Activated CD4-positive, alpha-beta T cell treated with anti-CD3 and anti-CD28 coated beads, Interleukin-2, amount 50 U/mL, for 24 hours (primary cell): ENCODE measurements around the gene CARS1.

Experiments used
- DNase-seq, 2 donors: peaks; one replicate each; pipeline ENCODE4 v3.0.0-alpha.2; 2020; ENCODE audit warnings: low read depth in 1 of 2, low spot score in 1 of 2

CARS1 gene

DNA sequence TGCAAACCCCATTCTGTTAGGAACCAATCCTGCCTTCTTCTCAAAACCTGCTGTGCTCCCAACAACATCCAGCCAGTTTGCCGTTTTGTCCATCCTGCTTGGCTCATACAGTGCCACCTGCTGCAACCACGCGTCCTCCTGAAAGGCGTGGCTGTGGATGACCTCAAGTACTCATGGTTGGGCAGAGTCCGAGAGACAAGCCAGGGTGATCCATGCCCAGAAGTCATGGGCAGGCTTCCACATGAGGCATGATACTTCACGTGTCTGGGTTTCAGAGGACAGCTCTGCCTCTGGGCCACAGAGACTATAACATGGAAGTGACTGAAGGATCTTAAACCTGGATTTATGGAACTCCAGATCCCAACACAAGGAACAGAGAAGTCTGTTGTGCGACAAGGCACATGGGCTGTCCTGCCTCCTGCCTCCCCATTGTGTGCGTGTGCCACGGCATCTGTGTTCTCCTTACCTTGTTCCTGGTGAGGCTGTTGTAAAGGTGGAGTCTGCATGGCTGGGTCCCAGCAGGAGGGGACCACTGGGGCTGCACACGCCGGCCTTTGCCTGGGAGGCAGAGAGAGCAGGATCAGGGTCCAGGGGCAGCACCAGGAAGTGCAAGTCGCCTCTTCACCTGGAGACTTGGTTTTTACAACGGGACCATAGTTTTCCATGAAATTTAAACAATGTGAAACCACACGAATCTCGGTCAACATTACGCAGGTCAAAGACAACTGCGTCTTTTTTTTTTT is 15.4 kb downstream of the CARS1 start:
- DNase-seq = no peak

DNA sequence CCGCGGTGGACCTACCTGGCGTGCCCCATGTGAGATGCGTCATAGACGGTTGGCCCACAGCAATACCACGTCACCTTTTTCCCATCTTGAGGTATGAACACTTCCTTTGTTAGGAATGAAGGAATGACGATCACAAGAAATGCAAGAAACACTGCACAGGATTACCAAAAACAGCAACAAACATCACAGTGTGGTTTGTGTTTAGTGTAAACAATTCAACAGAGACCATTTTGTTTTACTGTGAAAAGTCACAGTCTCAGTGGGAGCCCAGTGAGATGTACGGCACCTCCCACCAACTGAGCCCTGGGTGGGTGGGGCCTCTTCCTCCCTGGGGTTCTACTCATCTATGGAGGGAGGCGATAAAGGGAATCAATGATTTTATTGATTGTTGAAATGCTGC is 16.3 kb downstream of the CARS1 start:
- DNase-seq = no peak

DNA sequence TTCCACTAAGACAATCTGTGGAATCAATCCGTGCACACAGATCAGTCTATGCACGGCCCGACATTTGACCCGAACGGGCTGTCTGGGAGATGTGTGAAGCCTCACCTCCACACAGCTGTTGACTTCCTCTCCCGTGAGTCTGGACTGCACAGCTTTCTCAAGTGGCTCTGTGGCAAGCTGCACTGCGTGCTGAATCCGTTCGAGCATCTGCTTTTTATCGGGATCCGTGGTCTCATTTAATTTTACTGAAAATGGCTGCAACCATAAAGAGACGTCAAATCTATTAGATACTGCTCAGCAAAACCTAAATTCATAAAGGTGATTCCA is 19.3 kb downstream of the CARS1 start:
- no peak for DNase-seq

DNA sequence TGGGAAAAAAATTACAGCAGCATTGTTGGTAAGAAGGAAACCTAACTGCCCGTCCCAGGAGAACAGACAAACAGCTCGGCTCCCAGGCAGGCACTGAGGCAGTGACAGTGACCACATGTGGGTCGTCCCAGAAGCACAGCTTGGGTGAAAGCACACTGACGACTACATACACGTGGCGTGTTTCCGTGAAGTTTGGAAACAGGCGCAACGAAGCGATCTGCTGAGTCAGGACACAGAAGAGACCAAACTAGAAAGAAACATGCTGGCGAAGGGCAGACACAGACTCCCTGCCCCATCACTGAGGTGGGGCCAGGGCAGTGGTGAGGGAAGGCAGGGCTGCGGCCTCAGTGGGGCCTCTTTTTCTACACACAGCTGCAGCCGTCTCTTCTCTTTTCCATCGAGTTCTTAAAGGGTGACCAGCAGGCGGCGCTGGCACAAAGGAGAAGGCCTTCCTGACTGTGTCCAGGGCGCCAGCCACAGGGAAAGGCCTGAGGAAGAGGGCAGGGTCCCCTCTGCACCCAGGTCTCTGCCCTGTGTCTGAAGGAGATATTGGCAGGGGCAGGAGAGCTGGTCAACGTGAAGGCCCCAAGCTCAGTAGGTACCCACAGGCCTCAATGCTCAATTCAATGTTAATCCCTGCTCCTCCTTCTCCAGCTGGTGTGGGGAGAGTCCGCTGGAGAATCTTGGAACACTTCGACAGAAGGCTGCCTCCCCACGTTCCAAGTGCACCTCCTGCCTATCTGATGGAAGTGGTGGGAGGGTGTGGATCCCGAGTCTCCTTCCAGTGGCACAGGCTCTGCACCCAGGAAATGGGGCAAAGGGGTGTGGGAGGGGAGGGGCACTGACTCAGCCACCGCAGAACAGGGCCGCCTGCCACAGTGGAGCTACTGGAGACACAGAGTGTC is 19.9 kb downstream of the CARS1 start:
- no peak for DNase-seq

DNA sequence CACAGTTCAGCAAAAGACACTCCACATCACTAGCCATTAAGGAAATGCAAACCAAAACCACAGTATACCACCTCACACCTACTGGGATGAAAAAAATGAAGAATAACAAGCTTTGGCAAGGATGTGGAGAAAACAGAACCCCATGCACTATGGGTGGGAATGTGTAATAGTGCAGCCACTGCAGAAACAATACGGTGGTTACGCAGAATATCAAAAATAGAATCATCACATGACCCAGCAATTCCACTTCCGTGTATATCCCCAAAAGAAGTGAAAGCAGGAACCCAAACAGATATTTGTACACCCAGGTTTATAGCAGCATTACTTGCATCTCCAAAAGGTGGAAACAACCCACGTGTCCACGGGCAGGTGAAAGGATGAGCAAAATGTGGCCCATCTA is 20.8 kb downstream of the CARS1 start:
- no peak for DNase-seq

DNA sequence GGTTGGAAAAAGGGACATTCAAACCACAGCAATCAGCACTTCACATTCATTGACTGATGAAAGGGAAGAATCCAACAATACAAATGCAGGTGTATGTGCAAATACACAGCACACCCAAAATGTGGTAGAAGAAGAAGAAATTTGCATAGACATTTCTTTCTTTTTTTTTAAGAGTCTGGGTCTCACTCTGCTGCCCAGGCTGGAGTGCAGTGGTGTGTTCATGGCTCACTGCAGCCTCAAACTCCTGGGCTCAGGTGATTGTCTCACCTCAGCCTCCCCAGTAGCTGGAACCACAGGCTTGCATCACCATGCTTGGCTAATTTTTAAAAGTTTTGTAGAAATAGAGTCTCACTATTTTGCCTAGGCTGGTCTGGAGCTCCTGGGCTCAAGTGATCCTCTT is 21.9 kb downstream of the CARS1 start:
- DNase-seq = no peak

DNA sequence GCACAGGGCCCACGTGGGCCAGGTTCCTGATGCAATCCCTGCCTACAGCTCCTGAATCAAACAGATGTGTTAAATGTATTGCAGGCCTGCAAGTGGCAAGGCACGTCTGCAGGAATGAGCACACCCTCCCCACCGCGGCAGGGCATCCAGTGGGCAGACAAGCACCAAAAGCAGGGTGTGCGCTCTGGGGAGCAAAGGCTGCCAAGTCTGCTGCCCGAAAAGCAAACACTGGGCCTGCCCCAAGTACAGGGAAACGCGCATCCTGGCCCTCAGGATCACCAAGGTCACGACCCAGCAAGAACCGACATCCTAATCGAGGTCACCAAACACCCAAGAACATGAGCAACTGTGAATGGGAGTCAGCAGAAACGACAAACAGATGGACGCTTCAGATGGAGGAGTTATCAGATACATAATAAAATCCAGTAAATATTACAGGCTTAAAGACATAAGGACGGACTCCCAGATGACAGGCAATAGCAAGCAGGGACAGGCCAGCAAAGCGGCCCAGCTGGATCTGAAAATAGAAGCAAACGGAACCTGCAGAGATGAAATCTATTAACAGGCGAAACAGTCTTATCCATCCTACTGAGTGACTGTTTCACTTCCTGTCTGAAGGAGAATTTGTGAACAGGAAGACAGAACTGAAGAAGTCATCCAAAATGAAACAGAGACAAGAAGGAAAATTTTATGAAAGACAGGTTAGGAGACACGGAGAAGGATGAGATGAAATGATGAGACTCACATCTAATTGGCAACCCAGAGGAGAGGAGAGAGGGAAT is 26.7 kb downstream of the CARS1 start:
- DNase-seq = no peak

DNA sequence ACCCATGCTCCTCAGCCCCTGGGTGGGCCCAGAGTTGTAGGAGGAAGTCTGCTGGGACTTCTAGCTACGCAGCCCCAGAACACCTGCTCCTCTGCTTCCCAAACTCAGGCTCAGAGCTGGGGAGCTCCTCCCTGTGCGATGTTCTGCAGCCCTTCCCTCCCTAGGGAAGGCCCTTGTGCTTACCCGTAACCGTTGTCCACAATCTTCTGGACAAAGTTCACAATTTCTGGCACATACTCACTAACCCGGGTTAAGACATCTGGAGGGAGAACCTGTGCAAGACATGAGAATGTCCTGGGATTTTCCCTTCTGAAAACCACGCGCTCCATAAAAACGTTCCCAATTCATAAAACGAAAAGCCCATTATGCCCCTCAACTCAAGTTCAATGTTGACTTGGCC is 28.4 kb downstream of the CARS1 start:
- no peak for DNase-seq

DNA sequence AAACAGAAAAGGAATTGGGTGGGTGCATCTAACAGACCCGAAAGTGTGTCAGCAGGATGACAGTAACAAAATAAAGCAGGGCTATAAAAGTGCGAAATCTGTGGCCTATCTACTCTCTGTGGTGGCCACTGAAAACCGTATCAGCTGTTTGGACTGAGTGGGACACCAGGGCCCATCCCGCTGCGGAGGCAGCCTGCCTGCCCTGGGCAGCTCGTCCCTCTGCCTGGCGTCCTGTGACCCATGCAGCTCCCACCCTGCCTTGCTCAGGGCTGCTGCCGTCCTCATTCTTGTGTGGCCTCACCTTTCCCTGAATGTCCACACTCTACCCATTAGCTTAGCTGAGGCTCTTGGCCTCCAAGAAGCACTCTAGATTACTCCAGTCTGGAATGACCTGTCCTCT is 30.4 kb downstream of the CARS1 start:
- no peak for DNase-seq

DNA sequence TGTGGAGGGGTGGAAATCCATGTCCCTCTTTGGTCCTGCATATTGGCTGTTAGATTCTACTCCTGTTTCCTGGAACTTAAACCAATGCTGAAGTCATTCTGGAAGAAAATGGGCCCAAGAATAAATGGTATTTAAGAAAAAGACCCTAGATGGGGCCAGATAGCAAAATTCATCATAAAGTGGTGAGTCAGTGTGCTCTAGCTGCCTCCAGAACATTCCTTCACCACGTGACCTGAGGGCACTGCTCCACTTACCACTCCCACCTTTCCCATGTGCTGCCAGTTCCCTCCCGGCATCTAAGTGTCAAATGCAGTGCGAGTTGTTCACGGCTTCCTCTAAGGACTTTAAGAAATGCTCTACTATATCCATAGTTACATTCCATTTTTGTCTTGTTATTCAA is 34.2 kb downstream of the CARS1 start:
- no peak for DNase-seq

DNA sequence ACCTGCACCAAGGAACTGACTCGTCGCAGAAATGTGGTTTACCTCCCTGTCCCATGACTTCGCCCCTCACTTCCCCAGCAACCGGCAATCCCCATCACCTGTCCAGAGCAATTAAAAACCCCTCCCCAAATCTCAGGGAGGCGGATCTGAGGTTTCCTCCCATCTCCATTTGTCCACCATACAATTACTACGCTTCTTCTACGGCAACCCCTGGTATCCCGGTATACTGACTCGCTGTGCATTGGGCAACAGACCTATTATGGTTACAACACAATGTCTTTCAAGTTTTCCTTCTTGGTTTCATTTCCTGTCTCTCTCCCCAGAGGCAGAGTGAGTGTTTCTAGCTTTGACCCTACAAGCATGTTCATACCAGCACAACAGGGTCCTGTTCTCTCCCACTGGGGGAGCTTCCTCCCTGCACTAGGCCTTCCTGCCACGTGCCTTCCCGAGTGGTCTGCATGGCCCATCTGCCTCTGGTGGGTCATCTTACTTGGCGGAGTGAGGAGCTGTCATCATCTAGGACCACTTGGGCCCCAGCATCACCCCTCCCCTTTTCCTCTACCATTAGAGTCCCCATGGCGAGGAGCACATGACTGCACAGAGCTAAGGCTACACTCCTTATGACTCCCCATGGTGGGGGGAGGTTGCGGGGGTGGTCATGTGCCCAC is 34.8 kb downstream of the CARS1 start:
- DNase-seq = no peak

DNA sequence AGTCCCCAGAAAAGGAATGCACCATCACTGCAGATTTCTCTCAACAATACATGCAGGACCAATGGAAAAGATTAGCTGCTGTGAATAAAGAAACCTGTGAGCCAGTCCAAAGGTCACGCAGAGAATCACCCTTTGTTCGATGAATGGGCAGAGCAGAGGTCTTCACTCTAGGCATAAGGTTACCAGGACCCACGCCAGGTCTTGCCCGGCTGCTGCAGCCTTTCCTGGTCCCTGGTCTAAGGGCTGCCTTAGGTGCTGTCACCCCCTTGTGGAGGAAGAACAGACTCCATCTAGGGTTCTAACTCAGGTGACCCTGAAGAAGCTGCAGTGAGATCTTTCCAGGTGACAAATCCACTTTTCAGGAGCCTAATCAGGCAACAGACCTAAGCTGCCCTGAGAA is 36.1 kb downstream of the CARS1 start:
- no peak for DNase-seq

DNA sequence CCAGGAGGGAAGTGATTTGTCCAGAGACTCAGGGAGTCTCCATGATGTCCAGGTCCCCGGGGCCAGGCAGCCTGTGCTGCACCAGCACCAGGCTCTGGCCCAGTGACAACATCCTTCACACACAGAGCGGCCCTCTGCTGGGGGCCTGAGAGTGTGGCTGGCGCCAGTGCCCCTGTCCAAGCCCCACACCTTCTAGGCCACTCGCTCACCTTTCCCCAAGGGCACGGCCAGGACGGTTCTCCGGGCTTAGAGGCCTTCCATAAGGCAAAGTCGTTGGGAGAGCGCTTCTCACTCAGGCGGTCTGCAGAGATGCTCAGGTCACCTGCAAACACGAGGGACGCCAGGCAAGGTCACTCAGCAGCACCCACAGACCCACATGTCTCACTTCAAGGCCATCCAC is 37.2 kb downstream of the CARS1 start:
- no peak for DNase-seq

DNA sequence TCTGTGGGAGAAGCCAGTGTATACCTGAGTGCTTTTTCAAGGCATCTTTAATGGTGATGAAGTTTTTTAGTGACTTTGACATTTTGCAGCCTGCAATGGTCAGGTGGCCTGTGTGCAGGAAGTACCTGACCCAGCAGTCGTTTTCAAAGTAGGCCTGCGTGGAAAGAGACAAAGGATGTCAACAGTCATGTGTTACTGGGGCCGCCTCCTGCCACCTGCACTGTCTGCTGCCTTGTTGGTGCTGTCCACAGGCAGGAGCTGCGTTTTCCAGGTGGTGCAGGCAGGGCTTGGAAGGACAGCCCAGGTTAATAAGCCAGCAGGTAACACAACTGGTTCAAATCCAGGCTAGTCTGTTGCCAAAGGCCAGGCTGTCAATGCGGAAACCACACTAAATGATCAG is 38.6 kb downstream of the CARS1 start:
- DNase-seq = no peak

DNA sequence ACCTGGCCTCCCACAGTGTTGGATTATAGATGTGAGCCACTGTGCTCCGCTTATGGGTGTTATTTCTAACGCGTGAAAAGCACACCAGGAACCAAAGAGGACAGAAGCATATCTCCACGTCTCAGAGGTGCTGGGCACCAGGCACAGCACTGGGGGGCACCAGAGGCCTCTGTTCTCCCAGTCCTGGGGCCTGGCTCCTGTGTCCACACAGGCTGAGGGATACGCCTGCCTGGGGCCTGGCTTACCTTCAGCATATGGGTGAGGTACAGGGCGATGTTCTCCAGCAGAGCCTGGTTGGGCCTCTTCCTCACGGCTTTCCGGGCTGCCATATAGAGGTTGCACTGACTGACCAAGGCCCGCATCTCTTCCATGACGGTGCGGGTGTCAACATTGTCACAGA is 40.4 kb downstream of the CARS1 start:
- no peak for DNase-seq

DNA sequence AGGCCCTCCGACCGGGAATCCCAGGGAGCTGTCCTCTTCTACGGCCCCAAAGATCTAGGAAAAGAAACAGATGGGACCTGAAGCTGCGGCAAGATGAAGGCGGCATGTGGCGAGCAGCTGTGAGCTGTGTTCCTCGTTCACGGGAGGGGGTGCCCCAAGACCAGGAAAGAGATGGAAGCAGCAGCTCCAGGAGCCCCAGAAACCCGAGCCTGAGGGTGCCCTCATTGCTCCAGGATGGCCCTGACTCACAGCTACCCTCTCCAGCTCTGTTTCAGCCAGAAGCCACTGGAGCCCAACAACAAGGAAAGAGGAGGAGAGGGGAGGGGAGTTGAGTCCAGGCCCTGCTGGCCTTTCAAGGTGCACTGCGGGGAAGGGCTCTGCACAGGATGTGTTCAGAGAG is 41.4 kb downstream of the CARS1 start:
- DNase-seq = no peak

DNA sequence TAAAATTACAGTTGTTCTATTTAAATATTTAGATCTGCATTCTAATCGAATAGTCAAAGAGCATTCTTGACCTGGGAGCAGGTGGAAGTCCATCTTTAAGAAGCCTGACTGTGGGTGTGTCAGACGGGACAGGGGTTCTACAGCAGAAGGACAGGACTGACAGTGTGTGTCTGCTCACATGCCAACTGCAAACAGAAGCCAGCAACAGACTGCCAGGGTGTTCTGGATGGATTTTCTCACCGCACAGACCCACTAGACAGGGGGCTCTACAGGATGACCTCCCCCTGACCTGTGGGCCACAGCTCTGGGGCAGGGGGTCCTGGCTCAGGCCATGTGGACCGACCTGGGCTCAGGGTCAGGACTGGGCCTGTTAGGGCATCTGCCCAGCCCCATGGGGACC is 42.3 kb downstream of the CARS1 start:
- no peak for DNase-seq

DNA sequence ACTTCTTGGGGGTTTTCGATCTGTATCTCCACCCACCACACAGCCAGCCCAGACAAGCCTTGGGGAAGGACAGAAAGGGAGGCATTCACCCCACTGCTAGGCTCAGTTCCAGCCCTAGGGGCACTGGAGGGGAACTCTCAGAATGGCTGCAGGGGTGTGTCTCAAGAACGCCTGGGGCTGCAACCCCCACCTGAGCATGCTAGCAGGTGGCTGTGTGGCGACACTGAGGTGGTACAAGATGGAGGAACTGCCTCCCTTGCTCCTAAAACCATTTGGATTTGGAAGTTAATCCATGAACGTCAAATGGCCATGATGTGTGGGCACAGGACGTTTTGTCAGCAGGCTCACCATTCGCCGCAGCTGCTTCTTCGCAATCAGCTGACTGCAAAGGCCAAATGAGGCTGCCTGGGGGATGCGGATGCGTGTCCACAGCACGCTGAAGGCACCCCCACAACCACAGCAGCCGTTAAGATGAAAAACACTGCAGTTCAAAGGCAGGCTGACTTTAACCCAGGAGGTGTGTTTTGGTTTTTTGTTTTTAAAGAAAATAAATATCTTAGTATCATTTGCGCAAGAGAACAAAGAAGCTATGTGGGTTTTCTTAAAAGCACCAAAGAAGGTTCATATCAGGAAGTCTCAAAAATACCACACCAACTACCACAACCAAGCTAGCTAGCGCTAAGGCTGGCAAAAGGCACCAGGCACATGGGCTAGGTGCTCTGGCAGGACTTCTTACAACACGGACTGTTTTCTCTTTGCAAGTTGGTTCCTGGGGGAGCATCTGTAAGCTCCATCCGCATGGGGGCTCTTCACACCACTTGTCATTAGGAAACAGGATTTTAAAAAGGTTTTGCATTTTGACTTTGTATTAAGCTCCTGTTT is 42.9 kb downstream of the CARS1 start:
- no peak for DNase-seq

DNA sequence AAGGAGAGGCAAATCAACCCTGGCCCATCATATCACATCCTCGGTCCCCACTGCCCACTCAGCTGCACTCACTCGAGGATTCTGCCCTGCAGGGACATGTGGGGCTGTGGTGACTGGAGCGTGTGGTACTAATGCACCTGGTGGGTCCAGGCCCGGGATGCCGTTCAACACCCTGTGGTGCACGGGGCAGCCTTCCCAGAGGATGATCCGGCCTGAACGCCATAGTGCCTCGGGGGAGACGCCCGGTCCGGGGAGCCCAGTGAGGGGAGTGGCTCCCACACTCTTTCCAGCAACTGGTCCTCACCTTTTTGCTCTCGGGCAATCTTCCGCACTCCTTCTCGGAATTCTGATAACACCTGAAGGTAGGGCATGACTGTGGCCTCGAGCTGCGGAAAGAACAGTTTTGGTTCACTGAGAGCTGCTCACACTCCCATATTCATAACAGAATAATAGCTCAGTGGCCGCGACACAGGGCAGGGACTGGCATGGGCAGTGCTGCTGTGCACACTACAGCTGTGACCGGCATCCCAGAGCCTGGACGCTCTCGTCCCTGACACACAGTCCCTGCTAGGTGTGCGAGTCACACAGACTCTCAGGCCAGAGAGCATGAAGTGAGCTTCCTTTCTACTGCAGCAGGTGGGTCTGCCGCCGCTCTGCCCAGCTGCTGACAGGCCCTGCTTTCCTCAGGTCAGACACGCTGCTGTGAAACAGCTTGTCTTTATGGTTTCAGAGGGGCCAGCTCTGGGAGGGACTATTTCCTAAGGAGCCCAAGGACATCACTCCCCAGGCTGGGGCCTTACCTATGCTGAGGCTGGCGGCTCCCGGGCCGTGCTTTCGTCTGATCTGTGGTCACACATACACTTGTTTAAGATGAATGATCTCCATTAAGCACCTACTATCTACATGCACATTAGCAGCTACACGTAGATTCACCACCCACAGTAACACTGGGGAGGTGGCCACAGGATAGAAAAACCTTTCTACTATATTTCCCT is 45.0 kb downstream of the CARS1 start:
- DNase-seq = no peak
